Heart left ventricle (tissue), 16 donors: ENCODE data around the gene SIGLEC12. TPM values are rescaled to one million over a fixed set of nuclear protein-coding genes. Genes with fewer than 3 reads are reported as not detected.
A peak's percentile ranks its signal among the peaks of the same experiment; 100 is the strongest.

Experiments used
- ATAC-seq, 4 donors: fragments of 200-7000 bp; cut with Tn5 transposase; one replicate each; pipeline ENCODE4 v1.9.1; 2020 to 2022; ENCODE audit warnings: moderate library complexity in 4 of 4, mild to moderate bottlenecking in 3 of 4, moderate number of reproducible peaks in 1 of 4
- DNase-seq, 5 donors: peaks; one replicate each; pipeline ENCODE4 v3.0.0-alpha.2; 2020
- H3K27ac ChIP-seq, 12 donors: fragments of 200-600 bp; sonication (generic) in 4 of 12; one replicate each; pipeline versions ENCODE4 v1.5.0 to v1.8.0; 2016 to 2022; ENCODE audit warnings: mild to moderate bottlenecking in 2 of 12
- H3K27me3 ChIP-seq, 9 donors: fragments of 200-600 bp; sonication (generic) in 2 of 9; one replicate each; pipeline versions ENCODE4 v1.5.1 to v1.8.0; 2016 to 2022; ENCODE audit warnings: mild to moderate bottlenecking in 3 of 9
- H3K36me3 ChIP-seq, 9 donors: fragments of 200-600 bp; sonication (generic) in 2 of 9; one replicate each; pipeline versions ENCODE4 v1.5.0 to v1.8.0; 2018 to 2022; ENCODE audit warnings: mild to moderate bottlenecking in 2 of 9
- H3K4me1 ChIP-seq, 12 donors: fragments of 200-600 bp; sonication (generic) in 4 of 12; one replicate each; pipeline versions ENCODE4 v1.5.0 to v1.8.0; 2016 to 2022; ENCODE audit warnings: mild to moderate bottlenecking in 3 of 12
- H3K4me3 ChIP-seq, 12 donors: fragments of 200-600 bp; sonication (generic) in 4 of 12; one replicate each; pipeline versions ENCODE4 v1.5.0 to v1.8.0; 2017 to 2022; ENCODE audit warnings: mild to moderate bottlenecking in 9 of 12, moderate library complexity in 4 of 12
- H3K9me3 ChIP-seq, 12 donors: fragments of 200-600 bp; sonication (generic) in 4 of 12; one replicate each; pipeline versions ENCODE4 v1.5.0 to v1.8.0; 2016 to 2022; ENCODE audit warnings: mild to moderate bottlenecking in 1 of 12
- CTCF ChIP-seq, 12 donors: fragments of 200-600 bp; sonication (generic) in 4 of 12; IDR thresholded peaks; one replicate each; pipeline versions ENCODE4 v1.5.0 to v1.8.0; 2018 to 2022; ENCODE audit warnings: antibody characterized with exemption in 12 of 12, mild to moderate bottlenecking in 5 of 12
- POLR2A ChIP-seq, 2 donors: fragments of 450-650 bp; IDR thresholded peaks; one replicate each; pipeline ENCODE4 v1.6.1; 2017; ENCODE audit warnings: antibody characterized with exemption in 2 of 2, mild to moderate bottlenecking in 2 of 2, moderate library complexity in 2 of 2
- WGBS, 4 donors: extraction: QIAGEN DNeasy Blood & Tissue Kit in 2 of 4; methylation state at CpG; one replicate each; pipeline versions ENCODE4 v1.1.5 to v1.1.7; 2013 to 2018; 5-methylcytosine and 5-hydroxymethylcytosine counted together
- intact Hi-C, 10 donors: fragments of 100-400 bp; cut with DNase I; formaldehyde crosslinking; loops; one replicate each; pipeline versions ENCODE4 v1.11.1 to v1.14.2; 2022
- polyA plus RNA-seq, 2 donors: library from polyadenylated mRNA; stranded (reverse); fragments of 200-250 nt; gene quantifications; one replicate each; pipeline ENCODE4 v1.2.3, GENCODE V29; 2013
- total RNA-seq, 9 donors: library from RNA; depleted of rRNA in 2 of 9; stranded (reverse); fragments of >200 nt in 2 of 9; fragmentation: NEBNext Ultra II Directional in 3 of 9; extraction: Animal tissue kit (Norgen Biotek cat#: 25700) in 3 of 9; gene quantifications; one replicate each; pipeline versions ENCODE4 v1.1.0 to v1.2.4, GENCODE V29; 2016 to 2023
- donor health status: ischemic (EF 13 %, LVEDD 7.1; RV severe dilation, severe dysfunction).
- donor health status: healthy with polysubstance abuse.
- donor health status: DM: no; HTN: yes; CAD: no.
- donor health status: DM: no; HTN: no; CAD: no.
- donor health status: ischemic (EF 25% LVEDD 6.9; RV normal size, moderate dysfunction).
- donor health status: ischemic (EF 25% LVEDD 5.7; RV mildly dilated, moderate dysfunction).
- donor health status: healthy.
- donor health status: DM: yes; HTN: yes; CAD: no.
- donor health status: ischemic (EF 35%, LVEDD 5.7; RV mildly dilated, moderate dysfunction).
- donor health status: nonischemic (EF 11% LVEDD 7.7; RV severe dilation, severe dysfunction).
- donor health status: DM: yes; HTN: yes; CAD: no.
- donor health status: PGD.
- donor health status: ischemic (EF 29% LVEDD 5.4; RV normal size, mild dysfunction).
- donor health status: nonischemic (EF 23%, LVEDD 6.1; RV moderate dilation, normal function).

Gene SIGLEC12
- total and polyA plus RNA-seq, 11 donors: 0.15 to 0.43 (median 0.21) TPM; not detected in 6

- intact Hi-C loops: loop anchor here in 1 of 10 donors (10.0 kb wide), 1 partner anchor 104 kb away; the partner anchor contains the start of gene SIGLEC5
Measured at GRCh38 chr19:51530616-51531015, 29.0 kb upstream of the SIGLEC12 start.

GRCh38 chr19:51529301-51529700 lies 27.7 kb upstream of the SIGLEC12 start:
- intact Hi-C loops: no loop called here
- ATAC-seq: no peak

More at GRCh38 chr19:51530616-51531015, 29.0 kb upstream of the SIGLEC12 start:
- DNase-seq: no peak
- Histone ChIP-seq H3K9me3 (peaks cover 0 to 6% (median 0%) of the 10 kb centered on the region in 12 donors), H3K4me3 (no peak overlapping the region), H3K27me3 (peaks cover 0 to 32% (median 5%) of the 10 kb centered on the region in 9 donors), H3K4me1 (no peaks in the 10 kb centered on the region), H3K36me3 (no peaks in the 10 kb centered on the region), H3K27ac (no peak overlapping the region)
- WGBS, 4 donors: 71 to 83% (median 80%) methylated on average over 7 to 8 of the region's 8 CpGs
- peak in 1 of 4 donors; percentile 31 for ATAC-seq
- TF ChIP-seq CTCF (IDR thresholded peaks at IDR 0.05): no peak
- TF ChIP-seq POLR2A (IDR thresholded peaks at IDR 0.05): no peak

GRCh38 chr19:51525651-51526050 lies 24.1 kb upstream of the SIGLEC12 start:
- 49 to 60% (median 54%) methylated on average over 1 to 4 of the region's 4 CpGs for WGBS, 4 donors
- no peaks in the 10 kb centered on the region for H3K4me1 ChIP-seq

More at GRCh38 chr19:51529301-51529700, 27.7 kb upstream of the SIGLEC12 start:
- H3K9me3 ChIP-seq: peaks cover 0 to under 1% (median 0%) of the 10 kb centered on the region in 12 donors
- 67 to 81% (median 77%) methylated on average over 2 of the region's 2 CpGs for WGBS, 4 donors
- H3K36me3 ChIP-seq: no peaks in the 10 kb centered on the region
- H3K4me1 ChIP-seq: no peaks in the 10 kb centered on the region
- peaks cover 0 to 32% (median 5%) of the 10 kb centered on the region in 9 donors for H3K27me3 ChIP-seq
- H3K27ac ChIP-seq: no peak overlapping the region
- DNase-seq: no peak
- TF ChIP-seq POLR2A (IDR thresholded peaks at IDR 0.05): no peak
- no peak for TF ChIP-seq CTCF (IDR thresholded peaks at IDR 0.05)
- H3K4me3 ChIP-seq: no peak overlapping the region

More at GRCh38 chr19:51525651-51526050, 24.1 kb upstream of the SIGLEC12 start:
- DNase-seq: no peak
- Histone ChIP-seq H3K36me3 (no peaks in the 10 kb centered on the region), H3K4me3 (no peak overlapping the region), H3K27me3 (peaks cover 0 to 20% (median 0%) of the 10 kb centered on the region in 9 donors), H3K9me3 (peaks cover 0 to 8% (median 0%) of the 10 kb centered on the region in 12 donors), H3K27ac (no peak overlapping the region)
- TF ChIP-seq CTCF (IDR thresholded peaks at IDR 0.05): no peak
- no peak for TF ChIP-seq POLR2A (IDR thresholded peaks at IDR 0.05)
- ATAC-seq: no peak
- intact Hi-C loops: no loop called here
